Naive B cell (primary cell): ENCODE measurements around the gene KDM2A. TPM values are rescaled to one million over a fixed set of nuclear protein-coding genes. Genes with fewer than 3 reads are reported as not detected.
"Not testable (repeated sequence)": the region's sequence is repeated elsewhere in the genome, so short reads cannot be mapped to it uniquely, and the experiment has no call there.

Source experiments
- ATAC-seq, 2 donors: fragments of 150-1000 bp; cut with Tn5 transposase; 2 replicates each; pipeline ENCODE4 v1.10.0; 2021; ENCODE audit warnings: low read depth in 2 of 2, mild to moderate bottlenecking in 2 of 2, moderate library complexity in 2 of 2
- DNase-seq: peaks from one replicate; pipeline ENCODE4 v3.0.0; 2022
- H3K27ac Mint-ChIP-seq, 6 donors: one replicate each; pipeline ENCODE4 v1.8.0; 2020 to 2022; ENCODE audit warnings: mild to moderate bottlenecking in 6 of 6, mixed read lengths in 6 of 6, moderate library complexity in 5 of 6, inconsistent platforms in 2 of 6
- H3K27me3 Mint-ChIP-seq, 3 donors: one replicate each; pipeline ENCODE4 v1.8.0; 2021 to 2022; ENCODE audit warnings: mixed read lengths in 3 of 3, mild to moderate bottlenecking in 1 of 3
- H3K36me3 Mint-ChIP-seq, 2 donors: one replicate each; pipeline ENCODE4 v1.8.0; 2020 to 2022; ENCODE audit warnings: mixed read lengths in 2 of 2, inconsistent platforms in 1 of 2, mild to moderate bottlenecking in 1 of 2
- H3K4me1 Mint-ChIP-seq, 3 donors: one replicate each; pipeline ENCODE4 v1.8.0; 2020 to 2022; ENCODE audit warnings: mixed read lengths in 3 of 3, inconsistent platforms in 1 of 3, mild to moderate bottlenecking in 1 of 3, moderate library complexity in 1 of 3
- H3K4me3 Mint-ChIP-seq, 8 donors: one replicate each; pipeline ENCODE4 v1.8.0; 2020 to 2022; ENCODE audit warnings: mild to moderate bottlenecking in 8 of 8, mixed read lengths in 8 of 8, moderate library complexity in 8 of 8, inconsistent platforms in 2 of 8
- H3K9me3 Mint-ChIP-seq, 7 donors: one replicate each; pipeline ENCODE4 v1.8.0; 2020 to 2022; ENCODE audit warnings: mixed read lengths in 7 of 7, mild to moderate bottlenecking in 5 of 7, inconsistent platforms in 2 of 7, moderate library complexity in 1 of 7
- polyA plus RNA-seq, 6 donors: library from polyadenylated mRNA; unstranded; fragments of 300-500 nt; fragmentation: Illumina TruSeq; gene quantifications; one replicate each; pipeline ENCODE4 v1.2.3, GENCODE V29; 2021; ENCODE audit warnings: low read depth in 6 of 6

The KDM2A gene
- polyA plus RNA-seq, 6 donors from 2014 or later = 3.6 to 26.3 (median 14.9) TPM

GRCh38 chr11:67120881-67121710, 2.0 kb downstream of the KDM2A start:
- peak; percentile 15 to 19 for ATAC-seq
- H3K27ac Mint-ChIP-seq = peak overlapping the region; percentile 87 to 99 (median 96)

GRCh38 chr11:67123801-67124200, 4.7 kb downstream of the KDM2A start:
- H3K27me3 Mint-ChIP-seq, H3K36me3 Mint-ChIP-seq, DNase-seq, ATAC-seq, H3K9me3 Mint-ChIP-seq, H3K4me3 Mint-ChIP-seq: not testable (repeated sequence)
- Mint-ChIP-seq H3K27ac (peak overlapping the region in 2 of 6 donors; percentile 33 to 90), H3K4me1 (peaks cover 21 to 36% (median 24%) of the 10 kb centered on the region in 3 donors)

More at GRCh38 chr11:67120881-67121710, 2.0 kb downstream of the KDM2A start:
- DNase-seq = peak; percentile 62
- Mint-ChIP-seq H3K4me1 (peaks cover 20 to 33% (median 22%) of the 10 kb centered on the region in 3 donors), H3K36me3 (no peaks in the 10 kb centered on the region), H3K27me3 (no peaks in the 10 kb centered on the region), H3K9me3 (no peaks in the 10 kb centered on the region), H3K4me3 (peak overlapping the region; percentile 90 to 100 (median 96))

DNA sequence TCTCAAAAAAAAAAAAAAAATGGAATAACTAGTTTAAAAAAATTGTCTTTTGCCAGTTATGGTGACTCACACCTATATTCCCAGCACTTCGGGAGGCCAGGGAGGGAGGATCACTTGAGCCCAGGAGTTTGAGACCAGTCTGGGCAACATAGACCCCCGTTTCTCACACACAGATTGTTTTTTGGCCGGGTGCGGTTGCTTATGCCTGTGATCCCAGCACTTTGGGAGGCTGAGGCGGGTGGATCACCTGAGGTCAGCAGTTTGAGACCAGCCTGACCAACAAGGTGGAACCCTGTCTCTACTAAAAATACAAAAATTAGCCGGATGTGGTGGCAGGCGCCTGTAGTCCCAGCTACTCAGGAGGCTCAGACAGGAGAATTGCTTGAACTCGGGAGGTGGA, 7.2 kb downstream of the KDM2A start:
- DNase-seq, H3K27ac Mint-ChIP-seq, H3K36me3 Mint-ChIP-seq, H3K9me3 Mint-ChIP-seq, ATAC-seq, H3K27me3 Mint-ChIP-seq, H3K4me3 Mint-ChIP-seq: not testable (repeated sequence)
- H3K4me1 Mint-ChIP-seq = peaks cover 15 to 41% (median 22%) of the 10 kb centered on the region in 3 donors

DNA sequence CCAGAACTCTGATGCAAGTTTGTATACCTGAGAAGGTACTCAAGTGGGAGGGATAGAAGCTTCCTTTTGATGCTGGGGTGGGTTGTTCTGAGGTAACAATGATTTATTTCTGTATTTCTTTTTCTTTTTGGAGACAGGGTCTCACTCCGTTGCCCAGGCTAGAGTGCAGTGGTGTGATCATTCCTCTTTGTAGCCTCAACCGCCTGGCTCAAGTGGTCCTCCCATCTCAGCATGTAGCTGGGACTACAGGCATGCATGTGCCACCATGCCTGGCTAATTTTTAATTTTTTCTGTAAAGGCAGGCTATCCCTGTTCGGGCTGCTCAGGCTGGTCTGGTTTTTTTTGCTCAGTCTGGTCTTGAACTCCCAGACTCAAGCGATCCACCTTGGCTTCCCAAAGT, 7.9 kb downstream of the KDM2A start:
- Mint-ChIP-seq H3K9me3 (no peaks in the 10 kb centered on the region), H3K4me1 (peaks cover 13 to 41% (median 20%) of the 10 kb centered on the region in 3 donors), H3K27ac (no peak overlapping the region), H3K4me3 (peak overlapping the region in 1 of 8 donors; percentile 76), H3K36me3 (peaks cover 0 to 5% of the 10 kb centered on the region in 2 donors), H3K27me3 (no peaks in the 10 kb centered on the region)
- ATAC-seq (no peak), DNase-seq (no peak)

DNA sequence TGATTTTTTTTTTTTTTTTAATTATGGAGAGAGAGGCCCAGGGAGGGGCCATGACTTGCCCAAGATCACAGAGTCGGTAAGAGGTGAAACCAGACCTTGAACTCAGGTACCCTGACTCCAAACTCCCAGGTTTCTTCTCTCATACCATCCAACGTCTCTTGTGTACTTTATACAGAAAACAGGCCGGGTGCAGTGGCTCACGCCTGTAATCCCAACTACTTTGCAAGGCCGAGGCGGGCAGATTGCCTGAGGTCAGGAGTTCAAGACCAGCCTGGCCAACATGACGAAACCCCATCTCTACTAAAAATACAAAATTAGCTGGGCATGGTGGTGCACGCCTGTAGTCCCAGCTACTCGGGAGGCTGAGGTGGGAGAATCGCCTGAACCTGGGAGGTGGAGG, 11.8 kb downstream of the KDM2A start:
- H3K36me3 Mint-ChIP-seq = peaks cover 12 to 15% of the 10 kb centered on the region in 2 donors
- H3K27ac Mint-ChIP-seq = peak overlapping the region in 2 of 6 donors; percentile 20 to 69

GRCh38 chr11:67136156-67136555, 17.1 kb downstream of the KDM2A start:
- DNase-seq (no peak), ATAC-seq (no peak)
- Mint-ChIP-seq H3K36me3 (peaks cover 18 to 23% of the 10 kb centered on the region in 2 donors), H3K4me3 (no peak overlapping the region), H3K27ac (peak overlapping the region in 1 of 6 donors; percentile 23), H3K9me3 (no peaks in the 10 kb centered on the region), H3K4me1 (peaks cover 19 to 38% (median 29%) of the 10 kb centered on the region in 3 donors), H3K27me3 (no peaks in the 10 kb centered on the region)

More for the DNA sequence above, 11.8 kb downstream of the KDM2A start:
- peaks cover 19 to 36% (median 28%) of the 10 kb centered on the region in 3 donors for H3K4me1 Mint-ChIP-seq
- not testable (repeated sequence) for H3K27me3 Mint-ChIP-seq, H3K9me3 Mint-ChIP-seq, DNase-seq, H3K4me3 Mint-ChIP-seq, ATAC-seq

- DNase-seq (no peak), ATAC-seq (no peak)
- H3K27me3 Mint-ChIP-seq = no peaks in the 10 kb centered on the region
- H3K4me1 Mint-ChIP-seq = peaks cover 12 to 22% (median 15%) of the 10 kb centered on the region in 3 donors
- no peaks in the 10 kb centered on the region for H3K9me3 Mint-ChIP-seq
- peaks cover 13 to 17% of the 10 kb centered on the region in 2 donors for H3K36me3 Mint-ChIP-seq
- H3K27ac Mint-ChIP-seq = peak overlapping the region in 1 of 6 donors; percentile 28
- no peak overlapping the region for H3K4me3 Mint-ChIP-seq
These were observed 19.9 kb downstream of the KDM2A start for GRCh38 chr11:67138922-67139321.

DNA sequence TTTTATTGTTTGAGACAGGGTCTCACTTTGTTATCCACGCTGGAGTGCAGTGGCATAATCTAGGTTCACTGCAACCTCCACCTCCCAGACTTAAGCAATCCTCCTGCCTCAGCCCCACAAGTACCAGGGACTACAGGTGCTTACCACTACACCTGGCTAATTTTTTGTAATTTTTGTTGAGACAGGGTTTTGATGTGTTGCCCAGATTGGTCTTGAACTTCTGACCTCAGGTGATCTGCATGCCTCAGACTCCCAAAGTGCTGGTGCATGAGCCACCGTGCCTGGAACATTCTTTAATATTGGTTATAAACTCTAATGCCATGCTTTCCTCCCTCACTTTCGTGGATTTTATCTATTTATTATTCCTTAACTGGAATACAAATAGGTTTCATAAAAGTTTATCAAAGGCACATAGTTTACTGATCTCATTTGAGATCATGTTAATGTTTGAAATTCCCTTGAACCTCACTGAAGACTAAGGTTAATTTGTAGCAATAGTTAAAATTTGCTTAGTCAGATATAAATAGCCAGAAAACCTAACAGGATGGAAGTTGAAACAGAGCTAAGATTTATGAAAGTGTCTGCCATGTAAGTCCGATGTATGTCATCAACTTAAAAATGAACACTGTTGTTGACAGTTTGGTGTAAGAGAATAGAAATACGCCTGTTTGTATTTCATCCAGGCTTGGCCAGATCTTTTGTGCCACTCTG, 27.6 kb downstream of the KDM2A start:
- no peak overlapping the region for H3K27ac Mint-ChIP-seq
- H3K4me3 Mint-ChIP-seq = no peak overlapping the region
- H3K9me3 Mint-ChIP-seq = no peaks in the 10 kb centered on the region
- ATAC-seq (no peak), DNase-seq (no peak)
- no peaks in the 10 kb centered on the region for H3K27me3 Mint-ChIP-seq
- peaks cover 0 to 11% (median 8%) of the 10 kb centered on the region in 3 donors for H3K4me1 Mint-ChIP-seq
- peaks cover 0 to 8% of the 10 kb centered on the region in 2 donors for H3K36me3 Mint-ChIP-seq

DNA sequence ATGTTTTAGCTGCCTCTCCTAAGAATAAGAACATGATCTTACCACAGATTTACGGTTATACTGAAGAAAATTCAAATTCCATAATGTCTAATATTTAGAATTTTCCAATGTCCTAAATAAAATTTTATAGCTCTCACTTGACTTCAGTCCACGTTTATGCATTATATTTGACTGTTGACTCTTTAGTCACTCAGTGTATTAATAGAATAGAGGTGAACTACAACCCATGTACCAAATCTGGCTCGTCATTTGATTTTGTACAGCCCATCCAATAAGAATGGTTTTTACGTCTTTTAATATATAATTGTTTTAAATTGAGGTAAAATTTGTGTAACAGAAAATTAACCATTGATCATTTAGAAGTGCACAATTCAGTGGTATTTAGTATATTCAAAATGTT, 34.9 kb downstream of the KDM2A start:
- no peak for ATAC-seq
- no peak overlapping the region for H3K4me3 Mint-ChIP-seq
- peaks cover 0 to 13% (median 10%) of the 10 kb centered on the region in 3 donors for H3K4me1 Mint-ChIP-seq
- no peaks in the 10 kb centered on the region for H3K9me3 Mint-ChIP-seq
- peaks cover 0 to 8% of the 10 kb centered on the region in 2 donors for H3K36me3 Mint-ChIP-seq
- no peak for DNase-seq
- H3K27me3 Mint-ChIP-seq = no peaks in the 10 kb centered on the region
- peak overlapping the region in 1 of 6 donors; percentile 37 for H3K27ac Mint-ChIP-seq

DNA sequence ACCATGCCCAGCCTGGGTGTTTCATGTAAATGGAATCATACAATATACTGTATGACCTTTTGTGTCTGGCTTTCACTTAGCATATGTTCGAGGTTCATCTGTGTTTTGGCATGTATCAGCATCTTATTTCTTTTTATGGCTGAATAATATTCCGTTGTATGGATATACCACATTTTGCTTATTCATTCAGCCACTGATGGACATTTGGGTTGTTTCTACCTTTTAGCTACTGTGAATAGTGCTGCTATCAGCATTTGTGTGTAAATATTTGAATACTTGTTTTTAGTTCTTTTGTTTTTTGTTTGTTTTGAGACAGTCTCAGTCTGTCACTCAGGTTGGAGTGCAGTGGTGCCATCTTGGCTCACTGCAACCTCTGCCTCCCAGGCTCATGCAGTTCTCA, 35.7 kb downstream of the KDM2A start:
- DNase-seq (no peak), ATAC-seq (no peak)
- Mint-ChIP-seq H3K9me3 (no peaks in the 10 kb centered on the region), H3K4me1 (peaks cover 6 to 13% (median 10%) of the 10 kb centered on the region in 3 donors), H3K27me3 (no peaks in the 10 kb centered on the region), H3K36me3 (peaks cover 0 to 8% of the 10 kb centered on the region in 2 donors), H3K27ac (no peak overlapping the region), H3K4me3 (no peak overlapping the region)

DNA sequence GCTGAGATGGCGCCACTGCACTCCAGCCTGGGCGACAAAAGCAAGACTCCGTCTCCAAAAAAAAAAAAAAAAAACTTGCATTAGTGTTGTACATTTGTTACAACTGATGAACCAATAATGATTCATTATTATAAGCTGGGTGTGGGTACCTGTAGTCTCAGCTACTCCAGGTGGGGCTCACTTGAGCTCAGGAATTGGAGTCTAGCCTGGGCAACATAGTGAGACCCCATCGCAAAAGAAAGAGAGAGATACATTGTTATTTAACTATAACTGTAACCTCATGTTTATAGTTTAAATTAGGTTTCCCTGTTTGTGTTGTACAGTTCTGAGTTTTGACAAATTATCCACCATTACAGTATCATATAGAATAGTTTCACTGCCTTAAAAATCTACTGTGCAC, 38.6 kb downstream of the KDM2A start:
- peak overlapping the region in 1 of 6 donors; percentile 65 for H3K27ac Mint-ChIP-seq

DNA sequence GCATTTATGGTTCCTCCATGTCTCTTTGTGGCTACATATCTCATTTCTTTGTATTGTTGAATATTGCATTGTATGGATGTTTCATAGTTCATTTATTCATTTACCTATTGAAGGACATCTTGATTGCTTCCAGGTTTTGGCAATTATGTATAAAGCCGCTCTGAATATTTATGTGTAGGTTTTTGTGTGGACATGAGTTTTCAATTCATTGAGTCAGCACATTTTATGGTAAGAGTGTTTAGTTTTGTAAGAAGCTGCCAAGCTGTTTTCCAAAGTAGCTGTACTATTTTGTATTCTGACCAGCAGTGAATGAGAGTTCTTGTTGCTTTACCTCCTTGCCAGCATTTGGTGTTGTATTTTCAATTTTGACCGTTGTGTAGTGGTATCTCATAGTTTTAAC, 39.2 kb downstream of the KDM2A start:
- H3K4me3 Mint-ChIP-seq = no peak overlapping the region
- H3K27ac Mint-ChIP-seq = peak overlapping the region in 2 of 6 donors; percentile 6 to 65
- no peaks in the 10 kb centered on the region for H3K36me3 Mint-ChIP-seq
- no peaks in the 10 kb centered on the region for H3K27me3 Mint-ChIP-seq
- no peaks in the 10 kb centered on the region for H3K9me3 Mint-ChIP-seq
- peaks cover 10 to 22% (median 11%) of the 10 kb centered on the region in 3 donors for H3K4me1 Mint-ChIP-seq
- DNase-seq = no peak
- no peak for ATAC-seq

More for the DNA sequence above, 38.6 kb downstream of the KDM2A start:
- ATAC-seq = no peak
- H3K27me3 Mint-ChIP-seq = no peaks in the 10 kb centered on the region
- DNase-seq = no peak
- no peak overlapping the region for H3K4me3 Mint-ChIP-seq
- no peaks in the 10 kb centered on the region for H3K9me3 Mint-ChIP-seq
- H3K4me1 Mint-ChIP-seq = peaks cover 6 to 19% (median 6%) of the 10 kb centered on the region in 3 donors
- H3K36me3 Mint-ChIP-seq = no peaks in the 10 kb centered on the region

- Mint-ChIP-seq H3K4me1 (peaks cover 14 to 36% (median 25%) of the 10 kb centered on the region in 3 donors), H3K9me3 (no peaks in the 10 kb centered on the region), H3K27ac (peak overlapping the region in 3 of 6 donors; percentile 43 to 71 (median 65)), H3K27me3 (no peaks in the 10 kb centered on the region), H3K4me3 (no peak overlapping the region), H3K36me3 (no peaks in the 10 kb centered on the region)
- ATAC-seq (no peak), DNase-seq (no peak)
These were observed 41.0 kb downstream of the KDM2A start for GRCh38 chr11:67160045-67160444.
